ENCODE results near the gene ST6GALNAC1.

GRCh38 chr17:76673729-76674128 lies 30.2 kb upstream of the ST6GALNAC1 start:
- no peak for TF ChIP-seq CTCF (IDR thresholded peaks at IDR 0.05; ENCODE audit: extremely low read depth in 1 of 2, insufficient read depth in 1 of 2, low read depth in 1 of 2, low read length in 2 of 2)
- TF ChIP-seq POLR2A (IDR thresholded peaks at IDR 0.05; ENCODE audit: low read depth, low read length) = no peak
- no peak for TF ChIP-seq POLR2AphosphoS5 (IDR thresholded peaks at IDR 0.05; ENCODE audit: insufficient read depth, low read depth, low read length)
- no peak for TF ChIP-seq JUN (IDR thresholded peaks at IDR 0.05; ENCODE audit: borderline replicate concordance, insufficient read depth, insufficient read length, low read depth)
- TF ChIP-seq MYC (IDR thresholded peaks at IDR 0.05; ENCODE audit: low read depth, low read length) = no peak
- TF ChIP-seq EZH2 (IDR thresholded peaks at IDR 0.05; ENCODE audit: borderline replicate concordance, low read depth, low read length, severe bottlenecking) = no peak
- no peak for TF ChIP-seq FOS (IDR thresholded peaks at IDR 0.05; ENCODE audit: borderline replicate concordance, insufficient read depth, low read length)

Measured in endothelial cell of umbilical vein (primary cell).